Measurements from ENCODE around the gene PCDHGB4. TPM values are rescaled to one million over a fixed set of nuclear protein-coding genes. Genes with fewer than 3 reads are reported as not detected.

Gene PCDHGB4
- total RNA-seq, 6 experiments from 2014 or later, result 2.4 to 19.6 (median 16.6) TPM

- H3K9me3 Mint-ChIP-seq, result peaks cover 4% of the 10 kb centered on the region
- peak overlapping the region; percentile 31; the same call in 1 of the 2 replicates for H3K27ac Mint-ChIP-seq
- no peak overlapping the region for H3K4me3 Mint-ChIP-seq
- H3K36me3 Mint-ChIP-seq (ENCODE audit: low read depth), result peaks cover 27% of the 10 kb centered on the region
- H3K27me3 Mint-ChIP-seq (ENCODE audit: insufficient read depth), result no peaks in the 10 kb centered on the region
- H3K4me1 Mint-ChIP-seq (ENCODE audit: low read depth), result peaks cover 46% of the 10 kb centered on the region
- peak; percentile 27; the same call in 1 of the 2 replicates for TF ChIP-seq CTCF (IDR thresholded peaks at IDR 0.05)
- DNase-seq, result peak; percentile 39
These were observed 52.1 kb downstream of the PCDHGB4 start for GRCh38 chr5:141439411-141440141.

Other genes starting within 250 kb of the PCDHGB4 start
- under 1 TPM; 0.14 to 0.94 (median 0.70) TPM for gene PCDHB6, start 237.6 kb upstream of the PCDHGB4 start, total RNA-seq (2021; fragmentation: NEBNext Ultra II Directional; extraction: Animal tissue kit (Norgen Biotek cat#: 25700))
- under 1 TPM; 0.38 to 0.97 (median 0.46) TPM for gene PCDHB7, start 215.1 kb upstream of the PCDHGB4 start, total RNA-seq (2021; fragmentation: NEBNext Ultra II Directional; extraction: Animal tissue kit (Norgen Biotek cat#: 25700))
- gene PCDHB8, start 209.9 kb upstream of the PCDHGB4 start, total RNA-seq (2021; fragmentation: NEBNext Ultra II Directional; extraction: Animal tissue kit (Norgen Biotek cat#: 25700)), result 1 to 10 TPM in 4 of 6 experiments, under 1 TPM in 2; 0.88 to 2.9 (median 2.1) TPM
- 1 to 10 TPM; 1.7 to 4.0 (median 3.5) TPM for gene PCDHB16, start 205.3 kb upstream of the PCDHGB4 start, total RNA-seq (2021; fragmentation: NEBNext Ultra II Directional; extraction: Animal tissue kit (Norgen Biotek cat#: 25700))
- 1 to 10 TPM; 1.0 to 2.5 (median 1.6) TPM for gene PCDHB9, start 200.5 kb upstream of the PCDHGB4 start, total RNA-seq (2021; fragmentation: NEBNext Ultra II Directional; extraction: Animal tissue kit (Norgen Biotek cat#: 25700))
- gene PCDHB10, start 195.3 kb upstream of the PCDHGB4 start, total RNA-seq (2021; fragmentation: NEBNext Ultra II Directional; extraction: Animal tissue kit (Norgen Biotek cat#: 25700)), result 1 to 10 TPM in 4 of 6 experiments, under 1 TPM in 2; 0.78 to 1.3 (median 1.1) TPM
- under 1 TPM; 0.33 to 0.54 (median 0.47) TPM for gene PCDHB11, start 188.1 kb upstream of the PCDHGB4 start, total RNA-seq (2021; fragmentation: NEBNext Ultra II Directional; extraction: Animal tissue kit (Norgen Biotek cat#: 25700))
- under 1 TPM; 0.51 to 0.83 (median 0.63) TPM for gene PCDHB12, start 179.0 kb upstream of the PCDHGB4 start, total RNA-seq (2021; fragmentation: NEBNext Ultra II Directional; extraction: Animal tissue kit (Norgen Biotek cat#: 25700))
- gene PCDHB13, start 173.8 kb upstream of the PCDHGB4 start, total RNA-seq (2021; fragmentation: NEBNext Ultra II Directional; extraction: Animal tissue kit (Norgen Biotek cat#: 25700)), result 1 to 10 TPM; 3.0 to 4.5 (median 3.8) TPM
- gene PCDHB14, start 164.4 kb upstream of the PCDHGB4 start, total RNA-seq (2021; fragmentation: NEBNext Ultra II Directional; extraction: Animal tissue kit (Norgen Biotek cat#: 25700)), result 1 to 10 TPM; 1.8 to 3.5 (median 2.7) TPM
- gene PCDHB15, start 142.3 kb upstream of the PCDHGB4 start, total RNA-seq (2021; fragmentation: NEBNext Ultra II Directional; extraction: Animal tissue kit (Norgen Biotek cat#: 25700)), result 1 to 10 TPM in 3 of 6 experiments, under 1 TPM in 3; 0.45 to 1.4 (median 0.99) TPM
- gene SLC25A2, start 83.6 kb upstream of the PCDHGB4 start, total RNA-seq (2021; fragmentation: NEBNext Ultra II Directional; extraction: Animal tissue kit (Norgen Biotek cat#: 25700)), result under 1 TPM in 1 of 6 experiments, not detected in 5; 0.17 TPM
- 10 to 100 TPM; 72.7 to 98.9 (median 74.8) TPM for gene TAF7, start 66.9 kb upstream of the PCDHGB4 start, total RNA-seq (2021; fragmentation: NEBNext Ultra II Directional; extraction: Animal tissue kit (Norgen Biotek cat#: 25700))
- gene PCDHGA1, start 57.2 kb upstream of the PCDHGB4 start, total RNA-seq (2021; fragmentation: NEBNext Ultra II Directional; extraction: Animal tissue kit (Norgen Biotek cat#: 25700)), result 1 to 10 TPM in 4 of 6 experiments, under 1 TPM in 2; 0.91 to 1.6 (median 1.2) TPM
- 1 to 10 TPM; 1.3 to 3.7 (median 1.5) TPM for gene PCDHGA2, start 48.9 kb upstream of the PCDHGB4 start, total RNA-seq (2021; fragmentation: NEBNext Ultra II Directional; extraction: Animal tissue kit (Norgen Biotek cat#: 25700))
- 10 to 100 TPM in 1 of 6 experiments, 1 to 10 TPM in 5; 1.9 to 10.2 (median 2.7) TPM for gene PCDHGA3, start 43.9 kb upstream of the PCDHGB4 start, total RNA-seq (2021; fragmentation: NEBNext Ultra II Directional; extraction: Animal tissue kit (Norgen Biotek cat#: 25700))
- gene PCDHGB1, start 37.6 kb upstream of the PCDHGB4 start, total RNA-seq (2021; fragmentation: NEBNext Ultra II Directional; extraction: Animal tissue kit (Norgen Biotek cat#: 25700)), result 1 to 10 TPM; 2.6 to 4.5 (median 3.4) TPM
- 1 to 10 TPM; 3.6 to 6.3 (median 5.2) TPM for gene PCDHGA4, start 32.7 kb upstream of the PCDHGB4 start, total RNA-seq (2021; fragmentation: NEBNext Ultra II Directional; extraction: Animal tissue kit (Norgen Biotek cat#: 25700))
- 10 to 100 TPM in 1 of 6 experiments, 1 to 10 TPM in 5; 4.4 to 10.3 (median 5.5) TPM for gene PCDHGB2, start 27.7 kb upstream of the PCDHGB4 start, total RNA-seq (2021; fragmentation: NEBNext Ultra II Directional; extraction: Animal tissue kit (Norgen Biotek cat#: 25700))
- gene PCDHGA5, start 23.5 kb upstream of the PCDHGB4 start, total RNA-seq (2021; fragmentation: NEBNext Ultra II Directional; extraction: Animal tissue kit (Norgen Biotek cat#: 25700)), result 1 to 10 TPM in 3 of 6 experiments, under 1 TPM in 3; 0.74 to 1.8 (median 1.0) TPM
- 1 to 10 TPM; 3.9 to 4.5 (median 4.3) TPM for gene PCDHGB3, start 17.5 kb upstream of the PCDHGB4 start, total RNA-seq (2021; fragmentation: NEBNext Ultra II Directional; extraction: Animal tissue kit (Norgen Biotek cat#: 25700))
- 1 to 10 TPM; 1.8 to 2.8 (median 2.8) TPM for gene PCDHGA6, start 13.8 kb upstream of the PCDHGB4 start, total RNA-seq (2021; fragmentation: NEBNext Ultra II Directional; extraction: Animal tissue kit (Norgen Biotek cat#: 25700))
- gene PCDHGA7, start 5.0 kb upstream of the PCDHGB4 start, total RNA-seq (2021; fragmentation: NEBNext Ultra II Directional; extraction: Animal tissue kit (Norgen Biotek cat#: 25700)), result 10 to 100 TPM in 4 of 6 experiments, 1 to 10 TPM in 2; 2.4 to 12.5 (median 11.6) TPM
- gene PCDHGA8, start 4.9 kb downstream of the PCDHGB4 start, total RNA-seq (2021; fragmentation: NEBNext Ultra II Directional; extraction: Animal tissue kit (Norgen Biotek cat#: 25700)), result 1 to 10 TPM in 1 of 6 experiments, under 1 TPM in 5; 0.52 to 1.0 (median 0.90) TPM
- 10 to 100 TPM in 2 of 6 experiments, 1 to 10 TPM in 4; 8.8 to 14.6 (median 9.6) TPM for gene PCDHGB5, start 10.2 kb downstream of the PCDHGB4 start, total RNA-seq (2021; fragmentation: NEBNext Ultra II Directional; extraction: Animal tissue kit (Norgen Biotek cat#: 25700))
- 1 to 10 TPM in 2 of 6 experiments, under 1 TPM in 4; 0.69 to 1.6 (median 0.88) TPM for gene PCDHGA9, start 15.1 kb downstream of the PCDHGB4 start, total RNA-seq (2021; fragmentation: NEBNext Ultra II Directional; extraction: Animal tissue kit (Norgen Biotek cat#: 25700))
- gene PCDHGB6, start 20.3 kb downstream of the PCDHGB4 start, total RNA-seq (2021; fragmentation: NEBNext Ultra II Directional; extraction: Animal tissue kit (Norgen Biotek cat#: 25700)), result 1 to 10 TPM in 4 of 6 experiments, under 1 TPM in 2; 0.79 to 1.4 (median 1.1) TPM
- gene PCDHGA10, start 25.3 kb downstream of the PCDHGB4 start, total RNA-seq (2021; fragmentation: NEBNext Ultra II Directional; extraction: Animal tissue kit (Norgen Biotek cat#: 25700)), result 1 to 10 TPM in 1 of 6 experiments, under 1 TPM in 5; 0.61 to 1.3 (median 0.78) TPM
- 10 to 100 TPM in 2 of 6 experiments, 1 to 10 TPM in 4; 5.8 to 21.7 (median 6.8) TPM for gene PCDHGB7, start 30.0 kb downstream of the PCDHGB4 start, total RNA-seq (2021; fragmentation: NEBNext Ultra II Directional; extraction: Animal tissue kit (Norgen Biotek cat#: 25700))
- 10 to 100 TPM in 3 of 6 experiments, 1 to 10 TPM in 3; 2.3 to 11.4 (median 9.8) TPM for gene PCDHGA11, start 33.4 kb downstream of the PCDHGB4 start, total RNA-seq (2021; fragmentation: NEBNext Ultra II Directional; extraction: Animal tissue kit (Norgen Biotek cat#: 25700))
- gene PCDHGA12, start 42.8 kb downstream of the PCDHGB4 start, total RNA-seq (2021; fragmentation: NEBNext Ultra II Directional; extraction: Animal tissue kit (Norgen Biotek cat#: 25700)), result 10 to 100 TPM in 4 of 6 experiments, 1 to 10 TPM in 2; 8.8 to 21.0 (median 18.9) TPM
- gene PCDHGC3, start 88.3 kb downstream of the PCDHGB4 start, total RNA-seq (2021; fragmentation: NEBNext Ultra II Directional; extraction: Animal tissue kit (Norgen Biotek cat#: 25700)), result 100 to 1,000 TPM; 126 to 150 (median 132) TPM
- gene PCDHGC4, start 97.3 kb downstream of the PCDHGB4 start, total RNA-seq (2021; fragmentation: NEBNext Ultra II Directional; extraction: Animal tissue kit (Norgen Biotek cat#: 25700)), result 1 to 10 TPM in 1 of 6 experiments, under 1 TPM in 5; 0.34 to 1.4 (median 0.62) TPM
- 1 to 10 TPM; 2.3 to 5.7 (median 2.7) TPM for gene PCDHGC5, start 101.4 kb downstream of the PCDHGB4 start, total RNA-seq (2021; fragmentation: NEBNext Ultra II Directional; extraction: Animal tissue kit (Norgen Biotek cat#: 25700))
- 100 to 1,000 TPM; 105 to 119 (median 109) TPM for gene DIAPH1, start 231.3 kb downstream of the PCDHGB4 start, total RNA-seq (2021; fragmentation: NEBNext Ultra II Directional; extraction: Animal tissue kit (Norgen Biotek cat#: 25700))
- gene HDAC3, start 249.2 kb downstream of the PCDHGB4 start, total RNA-seq (2021; fragmentation: NEBNext Ultra II Directional; extraction: Animal tissue kit (Norgen Biotek cat#: 25700)), result 10 to 100 TPM; 52.1 to 63.7 (median 55.1) TPM
- 1 to 10 TPM; 2.2 to 4.4 (median 3.0) TPM for gene RELL2, start 249.3 kb downstream of the PCDHGB4 start, total RNA-seq (2021; fragmentation: NEBNext Ultra II Directional; extraction: Animal tissue kit (Norgen Biotek cat#: 25700))

All from HFFc6 (cell line).